Measurements from ENCODE around the gene CTNND1. TPM values are rescaled to one million over a fixed set of nuclear protein-coding genes. Genes with fewer than 3 reads are reported as not detected.
A peak's percentile ranks its signal among the peaks of the same experiment; 100 is the strongest.

The CTNND1 gene
- polyA plus RNA-seq, 1 experiment, result 191 TPM

DNA sequence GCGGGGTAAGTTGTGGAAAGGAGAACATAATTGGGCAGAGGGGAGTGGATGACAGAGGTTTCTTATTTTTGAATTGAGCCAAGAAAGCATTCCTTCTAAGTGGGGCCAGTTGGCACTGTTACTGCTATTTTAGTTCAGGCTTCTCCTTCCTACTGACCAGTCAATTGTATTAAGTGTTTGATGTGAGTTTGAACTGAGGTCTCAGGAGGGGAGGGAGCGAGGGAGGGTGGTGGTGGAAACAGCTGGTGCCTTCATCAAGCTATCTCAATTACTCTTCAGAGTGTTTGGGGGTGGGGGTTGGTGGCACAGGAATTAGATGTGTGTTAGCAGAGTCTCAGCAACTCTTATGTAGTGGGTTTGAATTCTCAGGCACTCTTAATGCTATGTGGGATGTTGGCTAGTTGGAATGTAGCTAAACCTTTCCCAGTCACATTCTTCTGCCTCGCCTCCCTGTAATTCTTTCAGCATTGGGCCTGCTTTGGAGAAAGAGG is 14.5 kb downstream of the CTNND1 start:
- POLR2A ChIA-PET, result interaction anchor here (0.9 to 1.6 kb wide), 4 partner anchors 10 to 35 kb away, joined by 4 to 5 read pairs (median 4); partner anchors contain the start of genes CTNND1 and SELENOH
- TF ChIP-seq CTCF (IDR thresholded peaks at IDR 0.05; ENCODE audit: low read depth, low read length), result no peak

GRCh38 chr11:57776577-57777210 is 15.1 kb downstream of the CTNND1 start:
- H3K27ac ChIP-seq (ENCODE audit: low read depth, low read length), result peak overlapping the region; percentile 55
- ChIA-PET CTCF (interaction anchor here (1.0 to 8.9 kb wide), 4 partner anchors 13 to 747 kb away, joined by 3 to 79 read pairs (median 6); partner anchors contain the start of gene CTNND1), POLR2A (interaction anchor here (0.9 to 1.6 kb wide), 4 partner anchors 10 to 36 kb away, joined by 4 to 5 read pairs (median 4); partner anchors contain the start of genes CTNND1 and SELENOH)
- H3K9me3 ChIP-seq (ENCODE audit: control insufficient read depth, insufficient read depth, low read length), result no peaks in the 10 kb centered on the region
- H3K27me3 ChIP-seq (ENCODE audit: control insufficient read depth, insufficient read depth, low read length), result no peaks in the 10 kb centered on the region
- TF ChIP-seq CTCF (IDR thresholded peaks at IDR 0.05; ENCODE audit: low read depth, low read length), result no peak
- no peak for DNase-seq (ENCODE audit: low read depth, low spot score)
- H3K4me3 ChIP-seq (ENCODE audit: low read depth, low read length), result no peak overlapping the region

More for the DNA sequence above, 14.5 kb downstream of the CTNND1 start:
- Histone ChIP-seq H3K9me3 (ENCODE audit: control insufficient read depth, insufficient read depth, low read length) (no peaks in the 10 kb centered on the region), H3K27me3 (ENCODE audit: control insufficient read depth, insufficient read depth, low read length) (no peaks in the 10 kb centered on the region), H3K4me3 (ENCODE audit: low read depth, low read length) (no peak overlapping the region), H3K27ac (ENCODE audit: low read depth, low read length) (peak overlapping the region; percentile 55)
- no peak for DNase-seq (ENCODE audit: low read depth, low spot score)
- CTCF ChIA-PET, result interaction anchor here (1.0 to 8.9 kb wide), 4 partner anchors 12 to 748 kb away, joined by 3 to 79 read pairs (median 6); partner anchors contain the start of gene CTNND1

DNA sequence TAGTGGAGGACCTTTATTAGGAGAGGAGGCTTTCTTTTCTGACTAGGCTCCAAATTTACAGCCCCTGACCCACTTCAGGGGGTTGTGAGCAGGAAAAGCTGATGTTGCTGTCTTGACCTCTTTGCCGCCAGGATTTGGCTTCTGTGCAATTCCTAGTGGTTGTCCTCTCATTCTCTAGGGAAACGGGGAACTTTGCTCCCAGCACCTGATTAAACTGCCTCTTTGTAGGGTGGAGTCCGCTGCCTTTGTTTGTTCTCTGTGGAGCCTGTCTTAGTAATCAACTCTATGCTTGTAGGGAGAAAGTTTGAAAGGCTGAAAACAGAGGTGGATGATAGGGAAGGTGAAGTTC is 16.3 kb downstream of the CTNND1 start:
- Histone ChIP-seq H3K27me3 (ENCODE audit: control insufficient read depth, insufficient read depth, low read length) (no peaks in the 10 kb centered on the region), H3K27ac (ENCODE audit: low read depth, low read length) (peak overlapping the region; percentile 95), H3K9me3 (ENCODE audit: control insufficient read depth, insufficient read depth, low read length) (no peaks in the 10 kb centered on the region), H3K4me3 (ENCODE audit: low read depth, low read length) (peak overlapping the region; percentile 10)
- no peak for DNase-seq (ENCODE audit: low read depth, low spot score)
- TF ChIP-seq CTCF (IDR thresholded peaks at IDR 0.05; ENCODE audit: low read depth, low read length), result no peak
- ChIA-PET CTCF (interaction anchor here (0.7 to 8.9 kb wide), 6 partner anchors 13 to 27 kb away, joined by 3 to 79 read pairs (median 4); partner anchors contain the start of genes BTBD18 and CTNND1), POLR2A (interaction anchor here (1.1 to 1.9 kb wide), 5 partner anchors 12 to 251 kb away, joined by 5 to 13 read pairs (median 12); partner anchors contain the start of genes CTNND1 and SELENOH)

DNA sequence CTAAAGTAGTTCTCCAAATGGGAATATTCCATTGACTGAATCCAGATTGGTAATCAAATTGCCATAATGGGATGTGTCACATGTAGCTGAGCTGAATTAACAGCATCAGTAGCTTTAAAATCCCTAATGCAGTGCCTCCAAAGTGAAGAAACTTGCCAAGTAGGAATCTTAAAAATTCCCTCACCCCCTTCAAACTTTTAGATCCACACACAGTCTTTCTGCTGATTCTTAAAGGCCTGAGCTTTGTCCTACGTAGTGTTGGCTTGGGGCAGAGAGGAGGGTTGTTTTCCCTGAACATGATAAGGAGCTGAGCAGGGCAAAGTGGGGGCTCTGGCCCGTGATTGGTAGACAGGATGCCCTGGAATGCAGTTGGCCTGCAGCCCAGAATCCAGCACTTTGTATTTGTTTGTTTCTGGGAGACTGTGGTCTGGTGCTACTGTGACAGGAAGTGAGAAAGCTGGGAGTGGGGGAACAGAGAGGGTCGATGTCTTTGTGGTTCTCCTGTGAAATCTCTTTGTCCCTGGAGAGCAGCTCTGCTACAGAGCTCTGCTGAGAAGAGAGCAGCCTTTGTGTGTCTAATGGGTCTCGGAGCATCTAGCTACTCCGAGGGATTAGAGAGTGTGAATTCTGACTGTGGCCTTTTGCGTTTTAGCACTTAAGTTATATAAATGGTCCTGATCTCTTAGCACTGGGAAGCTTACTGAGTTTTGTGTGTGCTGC is 16.9 kb downstream of the CTNND1 start:
- Histone ChIP-seq H3K9me3 (ENCODE audit: control insufficient read depth, insufficient read depth, low read length) (no peaks in the 10 kb centered on the region), H3K4me3 (ENCODE audit: low read depth, low read length) (peak overlapping the region; percentile 10), H3K27me3 (ENCODE audit: control insufficient read depth, insufficient read depth, low read length) (no peaks in the 10 kb centered on the region), H3K27ac (ENCODE audit: low read depth, low read length) (peak overlapping the region; percentile 95)
- CTCF ChIA-PET, result interaction anchor here (0.6 to 8.9 kb wide), 8 partner anchors 11 to 29 kb away, joined by 3 to 79 read pairs (median 4); partner anchors contain the start of genes BTBD18 and CTNND1
- DNase-seq (ENCODE audit: low read depth, low spot score), result peak; percentile 95
- TF ChIP-seq CTCF (IDR thresholded peaks at IDR 0.05; ENCODE audit: low read depth, low read length), result no peak
- POLR2A ChIA-PET, result interaction anchor here (0.7 to 1.9 kb wide), 6 partner anchors 12 to 251 kb away, joined by 3 to 13 read pairs (median 9); partner anchors contain the start of genes CTNND1 and SELENOH
